DMS 273 treated with DMSO at 0.1 percent for 48 hours (cell line): ENCODE results near the gene PRAMEF20.
"Not testable (repeated sequence)": the region's sequence is repeated elsewhere in the genome, so short reads cannot be mapped to it uniquely, and the experiment has no call there.

ENCODE experiments used
- DNase-seq: peaks from one replicate; lab custom pipeline; 2025; lab: John Stamatoyannopoulos, UW

Gene PRAMEF20

GRCh38 chr1:13410150-13410549, at the start of gene PRAMEF20:
TSS of gene PRAMEF20 (plus strand) at chr1:13410450. CDS start at chr1:13416355, 5,905 bp downstream.
- DNase-seq = not testable (repeated sequence)

DNA sequence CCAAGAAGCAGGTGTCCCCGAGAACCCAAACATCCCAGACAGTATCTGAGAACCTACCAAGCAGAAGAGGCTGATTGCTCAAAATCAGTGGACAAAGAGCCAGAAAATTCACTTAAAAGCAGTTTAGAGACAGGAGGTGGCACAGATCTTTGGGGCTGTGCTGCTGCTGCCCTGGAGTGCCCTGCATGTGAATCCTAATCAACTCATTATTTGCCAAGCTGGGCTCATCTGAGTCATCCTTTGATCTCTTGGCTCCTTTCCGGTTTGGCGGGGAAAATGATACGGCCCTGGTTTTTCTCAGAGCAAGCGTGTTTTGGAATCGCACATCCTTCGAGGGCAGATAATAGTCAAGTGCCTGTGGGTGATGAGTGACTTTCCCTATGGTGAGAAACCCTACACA, 47.9 kb upstream of the PRAMEF20 start:
- not testable (repeated sequence) for DNase-seq

DNA sequence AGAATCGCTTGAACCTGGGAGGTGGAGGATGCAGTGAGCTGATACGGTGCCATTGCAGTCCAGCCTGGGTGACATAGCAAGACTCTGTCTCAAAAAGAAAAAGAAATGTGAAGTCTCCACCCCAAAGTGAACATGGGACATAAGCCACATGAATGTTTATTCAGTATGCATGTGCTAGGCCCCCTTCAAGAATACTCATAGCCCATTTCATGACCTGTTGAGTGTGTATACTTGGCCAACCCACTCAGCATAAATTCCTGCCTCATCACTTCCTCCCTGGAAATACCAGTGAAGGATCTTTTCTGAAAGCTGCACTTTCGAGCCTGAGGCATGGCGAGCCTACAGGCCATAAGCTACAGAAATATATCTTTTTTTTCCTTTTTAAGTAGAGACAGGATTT, 45.3 kb upstream of the PRAMEF20 start:
- not testable (repeated sequence) for DNase-seq

- DNase-seq = not testable (repeated sequence)
Measured at GRCh38 chr1:13366536-13366935, 43.7 kb upstream of the PRAMEF20 start.

DNA sequence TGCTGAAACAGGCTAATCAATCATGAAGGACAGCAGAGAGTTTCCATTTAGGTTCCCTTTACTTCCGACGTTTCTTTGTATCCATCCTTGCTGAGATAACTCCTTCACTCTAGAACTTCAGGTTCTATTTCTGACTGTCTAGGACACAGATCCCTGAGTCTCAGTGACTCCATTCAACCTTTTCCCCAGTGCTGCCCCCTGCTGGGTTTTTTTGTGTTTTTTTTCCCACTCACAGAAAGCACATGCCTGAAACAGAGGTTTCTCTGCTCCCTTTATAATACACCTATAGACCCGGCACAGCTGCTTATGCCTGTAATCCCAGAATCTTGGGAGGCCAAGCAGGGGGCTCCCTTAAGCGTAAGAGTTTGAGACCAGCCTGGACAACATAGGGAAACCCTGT, 41.7 kb upstream of the PRAMEF20 start:
- not testable (repeated sequence) for DNase-seq

DNA sequence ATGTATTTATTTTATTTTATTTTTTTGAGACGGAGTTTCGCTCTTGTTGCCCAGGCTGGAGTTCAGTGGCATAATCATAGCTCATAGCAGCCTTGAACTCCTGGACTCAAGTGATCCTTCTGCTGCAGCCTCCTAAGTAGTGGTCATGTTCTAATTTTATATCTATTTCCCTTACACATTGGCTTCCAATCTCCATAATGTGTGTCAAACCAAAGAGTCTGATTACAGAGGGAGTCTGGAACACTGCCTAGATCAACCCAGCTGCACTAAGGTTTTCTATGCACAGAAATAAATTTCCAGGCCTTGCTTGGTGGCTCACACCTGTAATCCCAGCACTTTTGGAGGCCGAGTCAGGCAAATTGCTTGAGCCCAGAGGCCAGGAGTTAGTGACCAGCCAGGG, 31.3 kb upstream of the PRAMEF20 start:
- DNase-seq = not testable (repeated sequence)

GRCh38 chr1:13380380-13380779, 29.9 kb upstream of the PRAMEF20 start:
- not testable (repeated sequence) for DNase-seq

GRCh38 chr1:13389332-13389731, 20.9 kb upstream of the PRAMEF20 start, which contains the start of gene PRAMEF17:
TSS of gene PRAMEF17 (plus strand) at chr1:13389632. CDS start at chr1:13389658, 26 bp downstream.
- not testable (repeated sequence) for DNase-seq

GRCh38 chr1:13393004-13393403, 17.2 kb upstream of the PRAMEF20 start:
- not testable (repeated sequence) for DNase-seq

DNA sequence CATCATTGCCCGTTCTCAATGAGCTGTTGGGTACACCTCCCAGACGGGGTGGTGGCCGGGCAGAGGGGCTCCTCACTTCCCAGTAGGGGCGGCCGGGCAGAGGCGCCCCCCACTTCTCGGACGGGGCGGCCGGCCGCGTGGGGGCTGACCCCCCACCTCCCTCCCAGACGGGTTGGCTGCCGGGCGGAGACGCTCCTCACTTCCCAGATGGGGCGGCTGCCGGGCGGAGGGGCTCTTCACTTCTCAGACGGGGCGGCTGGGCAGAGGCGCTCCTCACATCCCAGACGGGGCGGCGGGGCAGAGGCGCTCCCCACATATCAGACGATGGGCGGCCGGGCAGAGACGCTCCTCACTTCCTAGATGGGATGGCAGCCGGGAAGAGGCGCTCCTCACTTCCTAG, 15.5 kb upstream of the PRAMEF20 start:
- DNase-seq = not testable (repeated sequence)

DNA sequence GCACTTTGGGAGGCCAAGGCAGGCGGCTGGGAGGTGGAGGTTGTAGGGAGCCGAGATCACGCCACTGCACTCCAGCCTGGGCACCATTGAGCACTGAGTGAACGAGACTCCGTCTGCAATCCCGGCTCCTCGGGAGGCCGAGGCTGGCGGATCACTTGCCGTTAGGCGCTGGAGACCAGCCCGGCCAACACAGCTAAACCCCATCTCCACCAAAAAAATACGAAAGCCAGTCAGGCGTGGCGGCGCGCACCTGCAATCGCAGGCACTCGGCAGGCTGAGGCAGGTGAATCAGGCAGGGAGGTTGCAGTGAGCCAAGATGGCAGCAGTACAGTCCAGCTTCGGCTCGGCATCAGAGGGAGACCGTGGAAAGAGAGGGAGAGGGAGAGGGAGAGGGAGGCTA, 14.9 kb upstream of the PRAMEF20 start:
- DNase-seq = not testable (repeated sequence)

DNA sequence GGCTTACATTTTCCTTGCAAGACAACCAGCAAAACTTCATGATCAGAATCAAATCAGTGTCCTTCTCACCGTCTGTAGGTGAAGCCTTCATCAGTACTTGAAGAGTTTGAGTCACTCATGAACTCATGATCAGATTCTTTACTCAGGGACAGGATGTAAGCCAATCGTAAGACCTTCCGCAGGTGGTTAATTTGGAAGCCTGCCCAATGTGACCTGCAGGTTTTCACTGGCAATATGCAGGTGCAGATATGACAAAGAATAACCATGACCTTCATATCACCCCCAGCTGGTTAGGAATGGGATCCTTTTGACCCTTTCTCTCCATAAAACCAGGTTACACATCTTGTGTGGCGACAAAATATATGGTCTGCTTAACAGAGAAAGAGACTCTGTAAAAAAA, 2.4 kb upstream of the PRAMEF20 start:
- DNase-seq = no peak

GRCh38 chr1:13430495-13430894, 20.2 kb downstream of the PRAMEF20 start:
- DNase-seq = no peak

DNA sequence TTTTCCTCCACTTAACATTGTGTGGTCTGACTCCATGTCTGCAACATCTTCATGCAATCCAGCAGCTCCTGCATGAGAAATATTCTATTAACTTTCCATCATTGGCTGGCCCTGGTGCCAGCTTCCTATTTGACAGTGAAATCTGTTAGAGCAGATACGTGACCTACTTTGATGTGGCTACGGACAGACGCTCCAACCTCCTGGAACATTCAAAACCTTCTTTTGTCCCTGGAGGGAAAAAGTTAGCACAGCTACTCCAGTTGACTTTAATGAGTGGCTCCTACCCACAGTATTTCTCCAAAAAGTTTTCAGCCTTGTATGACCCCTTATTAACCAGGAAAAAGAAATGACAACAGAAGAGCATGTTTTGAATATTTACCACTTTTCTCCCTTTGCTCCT, 22.0 kb downstream of the PRAMEF20 start:
- no peak for DNase-seq

- not testable (repeated sequence) for DNase-seq
Measured at GRCh38 chr1:13433694-13434358, 23.6 kb downstream of the PRAMEF20 start.

- no peak for DNase-seq
Measured at GRCh38 chr1:13435458-13435857, 25.2 kb downstream of the PRAMEF20 start.

DNA sequence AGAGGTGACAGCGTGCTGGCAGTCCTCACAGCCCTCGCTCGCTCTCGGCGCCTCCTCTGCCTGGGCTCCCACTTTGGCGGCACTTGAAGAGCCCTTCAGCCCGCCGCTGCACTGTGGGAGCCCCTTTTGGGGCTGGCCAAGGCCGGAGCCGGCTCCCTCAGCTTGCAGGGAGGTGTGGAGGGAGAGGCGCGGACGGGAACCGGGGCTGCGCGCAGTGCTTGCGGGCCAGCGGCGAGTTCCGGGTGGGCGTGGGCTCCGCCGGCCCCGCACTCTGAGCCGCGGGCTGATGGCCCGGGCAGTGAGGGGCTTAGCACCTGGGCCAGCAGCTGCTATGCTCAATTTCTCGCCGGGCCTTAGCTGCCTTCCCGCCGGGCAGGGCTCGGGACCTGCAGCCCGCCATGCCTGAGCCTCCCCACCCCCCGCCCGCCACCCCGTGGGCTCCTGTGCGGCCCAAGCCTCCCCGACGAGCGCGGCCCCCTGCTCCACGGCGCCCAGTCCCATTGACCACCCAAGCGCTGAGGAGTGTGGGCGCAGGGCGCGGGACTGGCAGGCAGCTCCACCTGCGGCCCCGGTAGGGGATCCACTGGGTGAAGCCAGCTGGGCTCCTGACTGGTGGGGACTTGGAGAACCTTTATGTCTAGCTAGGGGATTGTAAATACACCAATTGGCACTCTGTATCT, 29.0 kb downstream of the PRAMEF20 start:
- DNase-seq = not testable (repeated sequence)

DNA sequence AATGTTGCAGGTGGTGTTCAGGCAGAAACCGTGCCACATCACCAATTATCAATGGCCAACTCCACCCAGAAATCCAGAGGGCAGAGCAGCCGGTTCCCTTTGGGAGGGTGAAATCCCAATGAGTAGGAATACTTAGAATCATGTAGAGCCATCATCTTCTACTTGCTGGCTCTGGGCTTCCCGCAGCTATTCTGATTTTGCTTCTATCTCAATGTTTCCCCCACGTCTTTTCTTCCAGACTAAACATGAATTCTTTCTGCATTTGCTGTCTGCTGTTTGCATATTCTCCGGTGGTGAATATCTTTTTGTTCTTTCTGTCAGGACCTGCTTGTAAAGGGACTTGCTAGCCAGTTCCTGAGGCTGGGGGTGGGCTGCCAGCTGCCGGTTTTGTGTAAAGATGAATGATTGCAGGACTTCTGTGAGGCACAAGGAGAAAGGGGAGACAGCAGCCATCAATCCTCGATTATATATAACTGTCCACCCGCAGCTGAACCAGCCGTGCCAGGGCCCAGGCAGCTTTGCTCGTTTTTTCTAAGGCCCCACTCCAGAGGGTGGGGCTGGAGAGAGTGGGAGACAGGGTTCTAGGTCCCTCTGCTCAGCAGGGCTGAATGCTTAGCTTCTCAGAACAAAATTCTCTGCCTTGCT, 33.2 kb downstream of the PRAMEF20 start:
- DNase-seq = no peak

- no peak for DNase-seq
Measured at GRCh38 chr1:13450204-13450603, 40.0 kb downstream of the PRAMEF20 start.

GRCh38 chr1:13451399-13451965, 41.2 kb downstream of the PRAMEF20 start:
- peak; percentile 48 for DNase-seq

- no peak for DNase-seq
Measured at GRCh38 chr1:13456904-13457532, 46.8 kb downstream of the PRAMEF20 start.

DNA sequence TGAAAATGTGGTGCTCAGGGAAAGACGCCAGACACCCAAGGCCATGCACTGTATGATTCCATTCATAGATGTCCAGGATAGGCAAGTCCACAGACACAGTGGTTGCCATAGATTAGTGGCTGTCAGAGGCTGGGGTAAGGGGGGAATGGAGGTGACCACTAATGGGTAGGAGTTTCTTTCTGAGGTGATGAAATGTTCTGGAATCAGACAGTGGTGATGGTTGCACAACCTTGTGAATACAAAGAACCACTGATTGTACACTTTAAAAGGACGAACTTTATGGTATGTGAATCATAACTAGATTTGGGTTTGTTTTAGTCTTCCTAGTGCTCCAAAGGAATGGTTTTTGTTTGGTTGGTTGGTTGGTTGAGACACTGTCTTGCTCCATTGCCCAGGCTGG, 51.7 kb downstream of the PRAMEF20 start:
- DNase-seq = no peak
